B cell (primary cell): Measurements from ENCODE around the gene POFUT2.

Experiments used
- CTCF ChIP-seq: fragments of 200-600 bp; IDR thresholded peaks from one replicate; pipeline ENCODE4 v1.8.0; 2022; ENCODE audit warnings: antibody characterized with exemption, mild to moderate bottlenecking
- EZH2 ChIP-seq: IDR thresholded peaks from 2 replicates; pipeline ENCODE4 v1.6.1; 2012; ENCODE audit warnings: borderline replicate concordance, low read depth, mild to moderate bottlenecking, moderate library complexity, low read length; ENCODE audit not compliant: insufficient read depth, poor library complexity, severe bottlenecking

- TF ChIP-seq CTCF: no peak
- no peak for TF ChIP-seq EZH2
These were observed 52.7 kb downstream of the POFUT2 start for GRCh38 chr21:45234965-45235364.
